ENCODE results near the gene ECI1. TPM values are rescaled to one million over a fixed set of nuclear protein-coding genes. Genes with fewer than 3 reads are reported as not detected.
"Not testable (repeated sequence)": the region's sequence is repeated elsewhere in the genome, so short reads cannot be mapped to it uniquely, and the experiment has no call there.

ECI1 gene
- total and polyA plus RNA-seq, 2 of the 13 experiments (the other 11 are each of a cell fraction or from before 2014, with no cell fraction given): 82.0 to 102 TPM

GRCh38 chr16:2263026-2263425 lies 11.6 kb upstream of the ECI1 start:
- WGBS (ENCODE audit: low lambda C conversion rate): 95% methylated on average over 14 of the region's 14 CpGs
- H3K4me2 ChIP-seq (ENCODE audit: low read depth, low read length); H3K9me3 ChIP-seq (ENCODE audit: low read length); BruUV-seq (replicated peaks); ATAC-seq; H3K9ac ChIP-seq (ENCODE audit: insufficient read depth, low read depth, low read length); in situ Hi-C loops (cut with HindIII; ENCODE audit: extremely low pct_ligation_motif_present, low pct_unique_long_range_greater_than_20kb); H3K27me3 ChIP-seq (ENCODE audit: control insufficient read depth in 1 of 2, insufficient read depth in 2 of 2, low read length in 2 of 2); CTCF ChIA-PET (ENCODE audit: low intra/inter-chr PET ratio, low total read pairs); intact Hi-C loops (cut with micrococcal nuclease; ENCODE audit: unreplicated experiment); H3K4me3 ChIP-seq (replicated peaks in 1 of 3; ENCODE audit: insufficient read depth in 1 of 3, low read depth in 2 of 3, low read length in 3 of 3); FAIRE-seq; H3K27ac ChIP-seq (ENCODE audit: extremely low read length, insufficient read depth, low read length); H2AFZ ChIP-seq (ENCODE audit: low read length); DNase-seq (ENCODE audit: low spot score): not testable (repeated sequence)
- peaks cover 62% of the 10 kb centered on the region for H3K79me2 ChIP-seq (ENCODE audit: insufficient read depth, low read length)
- H3K4me1 ChIP-seq (ENCODE audit: insufficient read depth, low read length): peaks cover 24% of the 10 kb centered on the region
- 0 out of 2 replicates have a peak, but pooled peaks have one; percentile 5 for TF ChIP-seq CTCF (CRISPR knock-in tag; IDR thresholded peaks at IDR 0.05)
- peaks cover 7 to 62% of the 10 kb centered on the region in 2 experiments for H3K36me3 ChIP-seq (replicated peaks in 1 of 2; ENCODE audit: control insufficient read depth in 1 of 2, insufficient read depth in 2 of 2, low read length in 2 of 2)
- POLR2A ChIA-PET: interaction anchor here (0.5 to 3.9 kb wide), 3 partner anchors 12 to 228 kb away, joined by 3 to 20 read pairs (median 3); partner anchors contain the start of genes ECI1 and TRAF7
- H4K20me1 ChIP-seq (ENCODE audit: insufficient read depth, low read length): peaks cover 37% of the 10 kb centered on the region

GRCh38 chr16:2260250-2260649 lies 8.9 kb upstream of the ECI1 start:
- WGBS (ENCODE audit: low lambda C conversion rate): 97% methylated on average over 8 of the region's 8 CpGs
- Histone ChIP-seq H3K27me3 (ENCODE audit: control insufficient read depth in 1 of 2, insufficient read depth in 2 of 2, low read length in 2 of 2) (no peaks in the 10 kb centered on the region), H3K36me3 (replicated peaks in 1 of 2; ENCODE audit: control insufficient read depth in 1 of 2, insufficient read depth in 2 of 2, low read length in 2 of 2) (peaks cover 17 to 89% of the 10 kb centered on the region in 2 experiments), H4K20me1 (ENCODE audit: insufficient read depth, low read length) (peaks cover 22% of the 10 kb centered on the region), H3K27ac (ENCODE audit: extremely low read length, insufficient read depth, low read length) (no peak overlapping the region), H3K4me1 (ENCODE audit: insufficient read depth, low read length) (peaks cover 8% of the 10 kb centered on the region), H3K4me3 (replicated peaks in 1 of 3; ENCODE audit: insufficient read depth in 1 of 3, low read depth in 2 of 3, low read length in 3 of 3) (no peak overlapping the region), H3K79me2 (ENCODE audit: insufficient read depth, low read length) (peaks cover 37% of the 10 kb centered on the region), H3K9ac (ENCODE audit: insufficient read depth, low read depth, low read length) (no peak overlapping the region), H3K9me3 (ENCODE audit: low read length) (no peaks in the 10 kb centered on the region), H3K4me2 (ENCODE audit: low read depth, low read length) (no peak overlapping the region), H2AFZ (ENCODE audit: low read length) (no peak overlapping the region)
- TF ChIP-seq CBFB (CRISPR knock-in tag; IDR thresholded peaks at IDR 0.05) (no peak), GRHL1 (CRISPR knock-in tag; conservative IDR thresholded peaks at IDR 0.05) (no peak), U2AF2 (IDR thresholded peaks at IDR 0.05; ENCODE audit: low read depth, low read length) (no peak), MXI1 (IDR thresholded peaks at IDR 0.05; ENCODE audit: borderline replicate concordance, low read depth, low read length) (no peak), CBX2 (IDR thresholded peaks at IDR 0.05; ENCODE audit: low read depth, low read length) (no peak), CBX2 (CRISPR knock-in tag; IDR thresholded peaks at IDR 0.05; ENCODE audit: low read depth) (no peak), GABPB1 (CRISPR knock-in tag; IDR thresholded peaks at IDR 0.05) (no peak)
- no TSS peak for BruUV-seq (replicated peaks)
- ATAC-seq (no peak), DNase-seq (ENCODE audit: low spot score) (no peak), FAIRE-seq (no peak)
- in situ Hi-C loops (cut with HindIII; ENCODE audit: extremely low pct_ligation_motif_present, low pct_unique_long_range_greater_than_20kb) (no loop called here), intact Hi-C loops (cut with micrococcal nuclease; ENCODE audit: unreplicated experiment) (no loop called here)
- ChIA-PET POLR2A (interaction anchor here (0.7 to 3.9 kb wide), 3 partner anchors 9 to 47 kb away, joined by 3 to 20 read pairs (median 3); partner anchors contain the start of gene ECI1), CTCF (ENCODE audit: low intra/inter-chr PET ratio, low total read pairs) (no interaction called here)

GRCh38 chr16:2258530-2258929 lies 7.1 kb upstream of the ECI1 start:
- H3K4me2 ChIP-seq (ENCODE audit: low read depth, low read length); in situ Hi-C loops (cut with HindIII; ENCODE audit: extremely low pct_ligation_motif_present, low pct_unique_long_range_greater_than_20kb); H3K27me3 ChIP-seq (ENCODE audit: control insufficient read depth in 1 of 2, insufficient read depth in 2 of 2, low read length in 2 of 2); H3K4me1 ChIP-seq (ENCODE audit: insufficient read depth, low read length); H3K9me3 ChIP-seq (ENCODE audit: low read length); POLR2A ChIA-PET; CTCF ChIA-PET (ENCODE audit: low intra/inter-chr PET ratio, low total read pairs); FAIRE-seq; DNase-seq (ENCODE audit: low spot score); intact Hi-C loops (cut with micrococcal nuclease; ENCODE audit: unreplicated experiment); BruUV-seq (replicated peaks); ATAC-seq; H3K4me3 ChIP-seq (replicated peaks in 1 of 3; ENCODE audit: insufficient read depth in 1 of 3, low read depth in 2 of 3, low read length in 3 of 3); H3K27ac ChIP-seq (ENCODE audit: extremely low read length, insufficient read depth, low read length); H2AFZ ChIP-seq (ENCODE audit: low read length); H4K20me1 ChIP-seq (ENCODE audit: insufficient read depth, low read length); H3K9ac ChIP-seq (ENCODE audit: insufficient read depth, low read depth, low read length): not testable (repeated sequence)
- over 99% methylated on average over 7 of the region's 7 CpGs for WGBS (ENCODE audit: low lambda C conversion rate)
- peaks cover 19 to 87% of the 10 kb centered on the region in 2 experiments for H3K36me3 ChIP-seq (replicated peaks in 1 of 2; ENCODE audit: control insufficient read depth in 1 of 2, insufficient read depth in 2 of 2, low read length in 2 of 2)
- H3K79me2 ChIP-seq (ENCODE audit: insufficient read depth, low read length): peaks cover 20% of the 10 kb centered on the region

All from HepG2 (cell line).